K562 treated with DMSO at 1 percent for 48 hours (cell line): ENCODE data around the gene RBM23. TPM values are rescaled to one million over a fixed set of nuclear protein-coding genes. Genes with fewer than 3 reads are reported as not detected.

ENCODE experiments used
- total RNA-seq: library from RNA; unstranded; fragments of 300-600 nt; gene quantifications from 2 replicates; pipeline ENCODE4 v1.2.3, GENCODE V29; 2022; ENCODE audit warnings: low replicate concordance; ENCODE audit errors: extremely low read depth

Gene RBM23
- not detected in 2 replicates for total RNA-seq

GRCh38 chr14:22918804-22919600 is at the start of gene RBM23:
Gene RBM23, minus strand, starts transcription at chr14:22919149.

GRCh38 chr14:22929104-22929960 is 10.4 kb upstream of the RBM23 start, which contains the start of gene PRMT5:
Gene PRMT5, minus strand, starts transcription at chr14:22929376. Its CDS starts 15 bp downstream, at chr14:22929361.

GRCh38 chr14:22883173-22883976 is 35.6 kb downstream of the RBM23 start, which contains the start of gene REM2:
Gene REM2, plus strand, starts transcription at chr14:22883222. Its CDS starts 66 bp downstream, at chr14:22883288.

GRCh38 chr14:22871224-22872032 is 47.5 kb downstream of the RBM23 start, which contains the start of gene LRP10:
Gene LRP10, plus strand, starts transcription at chr14:22871740. Its CDS starts 564 bp downstream, at chr14:22872304.

Other genes with a start within 250 kb of the RBM23 start
- gene OXA1L, start 152.5 kb downstream of the RBM23 start, total RNA-seq: not detected in 2 replicates
- not detected in 2 replicates for gene SLC7A7, start 103.7 kb downstream of the RBM23 start, total RNA-seq
- not detected in 2 replicates for gene MRPL52, start 89.3 kb downstream of the RBM23 start, total RNA-seq
- not detected in 2 replicates for gene MMP14, start 82.6 kb downstream of the RBM23 start, total RNA-seq
- not detected in 2 replicates for gene LRP10, start 47.4 kb downstream of the RBM23 start, total RNA-seq
- gene REM2, start 35.9 kb downstream of the RBM23 start, total RNA-seq: not detected in 2 replicates
- gene PRMT5, start 10.2 kb upstream of the RBM23 start, total RNA-seq: not detected in 2 replicates
- gene HAUS4, start 37.9 kb upstream of the RBM23 start, total RNA-seq: not detected in 2 replicates
- not detected in 2 replicates for gene AJUBA, start 63.4 kb upstream of the RBM23 start, total RNA-seq
- not detected in 2 replicates for gene C14orf93, start 91.0 kb upstream of the RBM23 start, total RNA-seq
- not detected in 2 replicates for gene PSMB5, start 115.8 kb upstream of the RBM23 start, total RNA-seq
- not detected in 2 replicates for gene PSMB11, start 123.1 kb upstream of the RBM23 start, total RNA-seq
- not detected in 2 replicates for gene CDH24, start 138.4 kb upstream of the RBM23 start, total RNA-seq
- not detected in 2 replicates for gene ACIN1, start 176.0 kb upstream of the RBM23 start, total RNA-seq
- gene C14orf119, start 176.4 kb upstream of the RBM23 start, total RNA-seq: not detected in 2 replicates
- gene CIROP, start 185.8 kb upstream of the RBM23 start, total RNA-seq: not detected in 2 replicates
- gene CEBPE, start 200.1 kb upstream of the RBM23 start, total RNA-seq: not detected in 2 replicates